NCI-H1694 (cell line): Measurements from ENCODE around the gene SYN1.

ENCODE experiments used
- DNase-seq: peaks from one replicate; lab custom pipeline; 2025; lab: John Stamatoyannopoulos, UW

SYN1 gene

GRCh38 chrX:47523297-47523696 is 96.4 kb downstream of the SYN1 start:
- peak; percentile 57 for DNase-seq
